K562 treated with DMSO at 1 percent for 12 hours (cell line): ENCODE results near the gene SNAPIN. TPM values are rescaled to one million over a fixed set of nuclear protein-coding genes. Genes with fewer than 3 reads are reported as not detected.

Source experiments
- total RNA-seq: library from RNA; unstranded; fragments of 300-600 nt; gene quantifications from 2 replicates; pipeline ENCODE4 v1.2.3, GENCODE V29; 2022; ENCODE audit not compliant: insufficient read depth

SNAPIN gene, protein sequence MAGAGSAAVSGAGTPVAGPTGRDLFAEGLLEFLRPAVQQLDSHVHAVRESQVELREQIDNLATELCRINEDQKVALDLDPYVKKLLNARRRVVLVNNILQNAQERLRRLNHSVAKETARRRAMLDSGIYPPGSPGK
- 44.4 and 45.1 TPM in 2 replicates for total RNA-seq

DNA sequence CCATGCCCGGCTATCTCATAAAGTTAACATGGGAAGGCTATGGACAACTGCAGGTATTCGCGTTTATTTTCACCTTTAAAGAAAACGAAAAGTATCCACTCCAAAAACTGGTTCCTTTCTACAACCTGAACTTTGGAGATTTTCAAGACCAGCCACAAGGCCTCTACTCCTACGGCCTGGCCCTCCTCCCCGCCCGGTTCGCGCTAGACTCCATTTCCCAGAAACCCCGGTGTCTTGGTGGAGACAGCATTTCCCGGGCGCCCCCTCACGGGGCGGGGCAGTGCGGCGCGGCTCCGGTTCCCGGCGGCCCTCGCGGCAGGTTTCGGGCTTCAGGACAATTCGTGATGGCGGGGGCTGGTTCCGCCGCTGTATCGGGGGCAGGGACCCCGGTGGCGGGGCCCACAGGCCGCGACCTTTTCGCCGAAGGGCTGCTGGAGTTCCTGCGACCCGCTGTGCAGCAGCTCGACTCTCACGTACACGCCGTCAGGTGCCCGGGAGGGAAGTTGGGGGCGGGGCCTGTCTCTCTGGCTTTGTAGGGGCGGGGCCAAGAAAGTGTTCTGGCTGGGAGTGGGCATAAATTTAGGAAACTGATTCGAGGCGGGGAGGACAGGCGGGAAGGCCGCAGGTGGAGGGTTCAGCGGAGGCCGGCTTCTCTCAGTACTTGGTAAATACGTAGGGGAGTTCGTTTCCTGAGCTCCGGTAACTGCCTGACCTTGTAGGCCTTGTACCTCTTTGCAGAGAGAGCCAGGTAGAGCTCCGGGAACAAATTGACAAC, at the start of gene SNAPIN:
SNAPIN (plus strand) TSS at position 304 of the 775 bp plus-strand sequence; CDS start at position 345, 41 bp downstream.

DNA sequence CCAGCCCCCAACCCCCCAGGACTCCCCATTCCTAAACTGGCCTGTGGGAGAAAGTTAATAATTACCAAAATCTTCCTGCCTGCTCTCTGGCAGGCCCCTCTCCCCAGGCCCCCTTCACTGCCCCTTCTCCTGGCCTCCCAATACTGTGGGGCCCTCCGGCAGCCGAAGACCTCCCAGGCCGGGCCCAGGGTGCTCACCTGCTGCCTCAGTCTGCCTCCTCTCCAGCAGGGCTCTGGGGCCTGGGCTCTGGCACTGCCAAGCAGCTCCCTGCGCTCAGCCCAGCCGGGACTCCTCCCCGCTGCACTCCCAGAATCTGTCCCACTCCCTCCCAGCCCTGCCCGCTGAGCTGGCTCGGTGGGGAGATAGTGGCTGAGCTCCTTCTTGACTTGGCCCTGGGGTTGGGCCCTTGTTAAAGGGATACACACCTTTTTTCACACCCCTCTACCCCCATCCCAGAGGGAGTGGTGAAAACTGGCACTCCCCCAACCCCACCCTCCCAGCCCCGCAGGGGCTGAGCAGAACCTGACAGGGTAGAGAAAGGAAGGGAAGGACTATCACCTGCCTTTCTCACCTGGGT, 45.7 kb upstream of the SNAPIN start, which contains the start of gene S100A16:
S100A16 (minus strand) TSS at position 383 of the 577 bp plus-strand sequence. CDS start 4,986 bp downstream, outside the sequence.

GRCh38 chr1:153616144-153616916, 42.2 kb upstream of the SNAPIN start, which contains the start of gene S100A14:
Gene S100A14 (minus strand): TSS chr1:153616325. CDS start chr1:153615858, 467 bp downstream.

DNA sequence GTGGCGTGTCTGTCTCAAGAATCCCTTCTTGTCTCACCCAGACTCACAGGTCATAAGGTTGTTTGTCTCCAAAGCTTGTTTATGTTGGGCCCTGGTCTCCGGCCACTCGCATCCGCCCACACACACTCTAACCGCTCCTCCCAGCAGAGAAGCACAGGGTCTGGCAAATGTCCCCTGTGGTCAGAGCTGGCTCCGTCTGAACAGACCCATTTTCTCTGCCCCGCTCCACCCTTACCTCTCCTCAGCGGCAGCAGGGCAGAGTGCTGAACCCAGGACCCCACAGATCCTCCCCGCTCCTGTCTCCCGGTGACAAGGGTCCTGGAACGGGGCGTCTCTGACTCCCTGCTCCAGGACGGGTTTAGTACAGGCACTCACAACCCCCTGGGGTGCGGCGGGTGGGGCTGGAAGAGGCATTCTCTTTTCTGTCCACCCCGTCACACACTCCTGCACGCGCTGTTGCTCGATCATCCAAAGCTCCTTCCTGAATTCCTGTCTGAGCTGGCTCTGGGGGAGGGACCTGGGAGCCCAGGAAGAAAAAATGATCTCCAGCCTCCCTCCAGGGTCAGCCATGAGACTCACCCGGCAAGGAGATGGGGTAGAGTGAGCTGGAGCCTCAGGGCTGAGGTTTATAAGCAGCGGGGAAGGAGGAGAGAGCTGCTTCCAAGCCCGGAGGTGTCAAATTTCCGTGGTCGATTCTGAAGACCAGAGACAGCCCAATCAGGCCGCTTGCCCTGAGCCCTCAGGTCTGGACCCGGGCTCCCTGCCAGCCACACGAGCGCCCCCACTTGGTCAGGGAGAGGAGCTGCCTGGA, 31.4 kb upstream of the SNAPIN start, which contains the start of gene S100A13:
S100A13 (minus strand) TSS at position 602 of the 811 bp plus-strand sequence. CDS start 1,033 bp downstream, outside the sequence.

GRCh38 chr1:153627715-153628626, 30.5 kb upstream of the SNAPIN start, which contains the start of gene S100A1:
Gene S100A1 (plus strand): TSS chr1:153628434. CDS start chr1:153630522, 2,088 bp downstream.

GRCh38 chr1:153633754-153634665, 24.5 kb upstream of the SNAPIN start, which contains the start of gene CHTOP:
Gene CHTOP (plus strand): TSS chr1:153634066. CDS start chr1:153636589, 2,523 bp downstream.

DNA sequence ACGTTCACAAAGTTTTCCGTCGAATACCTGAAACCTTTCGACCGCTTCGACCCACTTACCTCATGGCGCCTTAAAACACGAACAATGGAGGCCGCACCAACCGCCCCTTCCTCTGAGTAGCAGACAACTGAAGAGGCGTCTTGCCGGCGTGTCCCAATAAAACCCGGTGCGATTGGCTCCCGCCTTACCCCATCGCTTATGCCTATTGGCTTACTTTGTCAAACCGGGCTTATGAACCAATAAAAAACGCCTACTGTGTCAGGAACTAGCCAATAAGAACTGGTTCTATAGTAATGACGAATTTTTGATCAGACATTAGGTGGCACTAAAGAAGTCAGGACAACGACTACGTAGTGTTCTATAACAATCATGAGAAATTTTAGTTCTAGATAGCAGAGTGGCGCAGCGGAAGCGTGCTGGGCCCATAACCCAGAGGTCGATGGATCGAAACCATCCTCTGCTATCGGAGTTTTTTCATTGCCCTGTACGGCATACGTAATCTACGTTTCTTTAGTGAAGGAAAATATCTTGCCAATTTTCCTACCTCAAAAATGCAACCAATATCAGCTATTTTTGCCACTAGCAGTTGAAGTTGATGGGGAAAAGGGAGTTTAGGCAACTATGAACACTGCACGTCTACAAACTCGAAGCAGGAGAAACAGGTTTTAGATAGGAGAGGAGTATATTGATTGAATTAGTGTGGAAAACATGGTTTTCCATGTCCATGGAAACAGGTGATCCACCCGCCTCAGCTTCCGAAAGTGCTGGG, 12.5 kb downstream of the SNAPIN start, which contains the start of gene ILF2:
ILF2 (minus strand) TSS at position 135 of the 769 bp plus-strand sequence; CDS start at position 64, 71 bp downstream.

DNA sequence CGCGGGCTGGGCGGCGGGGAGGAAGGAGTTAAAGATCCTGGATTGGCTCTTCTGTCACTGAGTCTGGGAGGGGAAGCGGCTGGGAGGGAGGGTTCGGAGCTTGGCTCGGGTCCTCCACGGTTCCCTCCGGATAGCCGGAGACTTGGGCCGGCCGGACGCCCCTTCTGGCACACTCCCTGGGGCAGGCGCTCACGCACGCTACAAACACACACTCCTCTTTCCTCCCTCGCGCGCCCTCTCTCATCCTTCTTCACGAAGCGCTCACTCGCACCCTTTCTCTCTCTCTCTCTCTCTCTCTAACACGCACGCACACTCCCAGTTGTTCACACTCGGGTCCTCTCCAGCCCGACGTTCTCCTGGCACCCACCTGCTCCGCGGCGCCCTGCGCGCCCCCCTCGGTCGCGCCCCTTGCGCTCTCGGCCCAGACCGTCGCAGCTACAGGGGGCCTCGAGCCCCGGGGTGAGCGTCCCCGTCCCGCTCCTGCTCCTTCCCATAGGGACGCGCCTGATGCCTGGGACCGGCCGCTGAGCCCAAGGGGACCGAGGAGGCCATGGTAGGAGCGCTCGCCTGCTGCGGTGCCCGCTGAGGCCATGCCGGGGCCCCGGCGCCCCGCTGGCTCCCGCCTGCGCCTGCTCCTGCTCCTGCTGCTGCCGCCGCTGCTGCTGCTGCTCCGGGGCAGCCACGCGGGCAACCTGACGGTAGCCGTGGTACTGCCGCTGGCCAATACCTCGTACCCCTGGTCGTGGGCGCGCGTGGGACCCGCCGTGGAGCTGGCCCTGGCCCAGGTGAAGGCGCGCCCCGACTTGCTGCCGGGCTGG, 20.2 kb downstream of the SNAPIN start, which contains the start of gene NPR1:
NPR1 (plus strand) TSS at position 170 of the 818 bp plus-strand sequence; CDS start at position 591, 421 bp downstream.

Other genes starting within 250 kb of the SNAPIN start
- gene S100A7A, start 242.2 kb upstream of the SNAPIN start, total RNA-seq: 0.22 TPM in 1 of 2 replicates, not detected in the other
- gene S100A7, start 198.1 kb upstream of the SNAPIN start, total RNA-seq: not detected in 2 replicates
- gene S100A6, start 122.7 kb upstream of the SNAPIN start, total RNA-seq: 16.1 and 19.6 TPM in 2 replicates
- 4.4 TPM in 1 of 2 replicates, not detected in the other for gene S100A5, start 117.8 kb upstream of the SNAPIN start, total RNA-seq
- gene S100A4, start 112.9 kb upstream of the SNAPIN start, total RNA-seq: 5.3 and 10.6 TPM in 2 replicates
- not detected in 2 replicates for gene S100A3, start 109.4 kb upstream of the SNAPIN start, total RNA-seq
- gene S100A2, start 92.9 kb upstream of the SNAPIN start, total RNA-seq: not detected in 2 replicates
- gene S100A16, start 45.6 kb upstream of the SNAPIN start, total RNA-seq: 3.9 and 4.2 TPM in 2 replicates
- gene S100A14, start 42.4 kb upstream of the SNAPIN start, total RNA-seq: 0.91 TPM in 1 of 2 replicates, not detected in the other
- 118 and 224 TPM in 2 replicates for gene S100A13, start 31.2 kb upstream of the SNAPIN start, total RNA-seq
- gene S100A1, start 30.3 kb upstream of the SNAPIN start, total RNA-seq: 36.6 and 61.5 TPM in 2 replicates
- 38.3 and 65.7 TPM in 2 replicates for gene CHTOP, start 24.6 kb upstream of the SNAPIN start, total RNA-seq
- gene ILF2, start 12.3 kb downstream of the SNAPIN start, total RNA-seq: 231 and 265 TPM in 2 replicates
- gene NPR1, start 20.0 kb downstream of the SNAPIN start, total RNA-seq: not detected in 2 replicates
- 11.0 and 33.4 TPM in 2 replicates for gene INTS3, start 69.3 kb downstream of the SNAPIN start, total RNA-seq
- gene SLC27A3, start 116.7 kb downstream of the SNAPIN start, total RNA-seq: 7.4 and 8.9 TPM in 2 replicates